HCEC 1CT (cell line): ENCODE results near the gene ADGRB3.
"Not testable (repeated sequence)": the region's sequence is repeated elsewhere in the genome, so short reads cannot be mapped to it uniquely, and the experiment has no call there.

ENCODE experiments used
- DNase-seq: peaks from one replicate; pipeline ENCODE4 v3.0.0-alpha.2; 2017

Gene ADGRB3

DNA sequence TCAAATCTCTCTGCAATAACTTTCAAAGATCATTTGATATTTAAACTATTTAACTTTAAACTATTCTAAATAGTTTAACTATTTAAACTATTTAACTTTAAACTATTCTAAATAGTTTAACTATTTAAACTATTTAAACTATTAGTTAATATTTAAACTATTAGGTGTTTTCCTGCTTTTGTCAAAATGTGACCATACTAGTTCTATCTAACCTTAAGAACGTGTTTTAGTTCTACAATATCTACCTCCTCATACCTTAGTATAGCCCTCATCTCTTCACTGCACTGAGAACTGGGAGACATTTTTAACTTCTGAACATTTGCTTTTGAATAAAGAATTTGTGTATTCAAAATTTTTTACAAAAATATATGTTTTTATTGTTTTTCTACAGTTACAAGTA, 429.1 kb downstream of the ADGRB3 start:
- DNase-seq = no peak

- no peak for DNase-seq
Measured at GRCh38 chr6:69069881-69070280, 434.8 kb downstream of the ADGRB3 start.

DNA sequence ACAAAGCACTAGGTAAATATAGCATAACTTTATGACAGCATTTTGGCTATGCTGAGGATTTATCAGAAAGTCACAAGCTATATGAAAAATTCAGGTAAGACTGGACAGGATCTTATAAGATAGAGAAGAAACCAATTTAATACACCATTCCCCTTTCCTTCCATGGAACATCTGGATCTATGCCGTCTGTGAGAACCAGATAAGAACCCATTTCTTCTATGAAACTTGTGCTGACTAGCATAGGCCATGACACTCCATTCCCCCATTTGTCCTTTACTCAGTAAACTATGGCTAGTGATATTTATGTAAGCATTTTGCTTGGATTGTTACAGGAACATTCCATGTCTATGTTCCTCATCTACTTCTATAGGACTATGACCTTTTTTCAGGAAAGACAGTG, 437.7 kb downstream of the ADGRB3 start:
- no peak for DNase-seq

DNA sequence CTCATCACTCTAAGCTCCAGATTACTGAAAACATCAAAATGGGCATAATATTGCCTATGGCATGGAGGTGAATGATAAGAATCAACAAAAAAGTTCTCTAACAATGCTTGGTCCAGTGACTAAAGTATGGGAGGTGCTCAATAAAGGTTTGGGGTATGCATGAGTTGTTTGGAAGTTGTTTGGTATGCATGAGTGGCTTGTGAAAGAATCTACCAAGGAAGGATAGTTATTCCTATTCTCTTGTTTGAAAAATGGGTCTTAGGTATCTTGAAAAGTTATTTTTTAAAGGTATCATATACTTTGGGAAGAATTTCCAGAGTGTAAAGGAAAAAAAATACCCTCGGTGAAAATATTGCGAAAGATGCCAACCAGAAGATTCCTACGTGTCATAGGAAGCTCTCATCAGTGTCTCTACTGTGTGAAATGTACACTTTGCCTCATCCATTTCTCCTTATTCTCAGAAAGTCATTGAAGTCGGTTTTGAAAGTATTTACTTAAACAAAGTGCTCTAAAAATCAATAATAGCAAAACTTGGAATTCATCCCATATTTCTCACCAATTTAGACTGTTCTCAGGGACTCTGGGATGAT, 449.8 kb downstream of the ADGRB3 start:
- no peak for DNase-seq

DNA sequence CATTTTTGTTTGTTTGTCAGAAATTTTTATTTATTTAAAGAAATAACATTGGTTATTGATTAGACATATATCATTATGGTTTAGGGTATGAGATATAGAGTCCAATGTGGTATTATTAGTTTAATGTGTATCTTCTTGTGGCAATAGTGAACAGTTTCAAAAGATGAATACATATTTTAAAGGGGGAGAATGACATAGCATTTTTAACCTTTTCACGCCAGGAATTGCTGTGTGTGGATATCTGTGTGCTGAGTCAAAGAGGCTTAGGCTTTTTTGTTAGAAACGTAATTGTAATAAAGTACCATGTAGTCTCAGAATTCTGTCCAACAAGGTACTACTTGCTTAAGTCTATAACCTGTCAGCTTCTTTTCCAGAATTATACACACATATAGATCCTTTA, 451.6 kb downstream of the ADGRB3 start:
- DNase-seq = no peak

DNA sequence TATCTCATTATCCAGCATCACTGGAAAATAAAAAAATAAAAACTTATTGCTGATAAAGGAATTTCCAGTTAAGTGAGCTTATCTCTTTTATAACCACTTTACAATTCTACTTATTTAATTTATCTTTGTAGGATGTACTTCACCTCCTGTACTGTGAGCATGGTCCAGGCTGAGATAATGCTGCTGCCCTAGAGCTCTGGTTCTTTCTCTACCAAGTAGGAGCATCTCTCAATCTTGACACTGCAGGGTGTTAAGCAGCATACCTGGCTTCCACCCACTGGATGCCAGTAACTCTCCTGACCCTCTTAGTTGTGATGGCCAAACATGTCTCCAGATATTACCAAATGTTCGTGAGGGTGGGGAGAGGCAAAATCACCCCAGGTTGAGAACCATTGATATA, 454.5 kb downstream of the ADGRB3 start:
- no peak for DNase-seq

DNA sequence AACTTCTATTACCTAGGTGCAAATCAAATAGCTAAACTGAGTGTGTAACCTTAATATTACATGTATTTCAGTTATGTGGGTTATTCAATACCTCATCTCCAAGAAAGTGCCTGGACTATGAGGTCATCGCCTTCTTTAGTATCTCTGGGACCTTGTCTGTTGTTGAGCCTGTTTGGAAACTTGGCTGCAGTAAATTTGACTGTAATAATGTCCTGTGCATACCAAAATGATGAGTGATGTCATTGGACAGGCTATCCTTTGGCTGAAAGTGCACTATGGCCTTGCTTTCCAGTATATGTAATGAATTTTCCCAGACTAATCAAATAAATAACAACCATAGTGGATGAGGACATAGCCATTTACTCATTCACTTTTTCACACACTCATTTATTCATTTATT, 455.1 kb downstream of the ADGRB3 start:
- DNase-seq = no peak

- no peak for DNase-seq
Measured at GRCh38 chr6:69096681-69097080, 461.6 kb downstream of the ADGRB3 start.

DNA sequence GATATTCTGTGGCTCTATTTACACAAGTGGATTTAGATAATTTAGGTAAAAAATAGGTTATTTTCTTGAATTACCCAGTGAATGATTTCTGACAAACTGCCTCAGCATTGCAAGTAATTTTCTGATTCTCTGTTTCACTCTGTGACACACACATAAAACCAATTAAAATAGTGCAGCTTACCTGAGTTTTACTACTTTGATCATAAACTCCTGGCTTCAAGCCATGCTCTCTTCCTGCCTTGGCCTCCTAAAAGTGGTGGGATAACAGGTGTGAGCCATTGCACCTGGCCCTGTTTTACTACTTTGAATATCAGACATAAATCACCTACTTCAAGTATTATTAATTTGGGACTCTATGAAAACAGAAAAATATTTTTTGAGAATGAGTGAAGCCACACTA, 462.9 kb downstream of the ADGRB3 start:
- DNase-seq = no peak

DNA sequence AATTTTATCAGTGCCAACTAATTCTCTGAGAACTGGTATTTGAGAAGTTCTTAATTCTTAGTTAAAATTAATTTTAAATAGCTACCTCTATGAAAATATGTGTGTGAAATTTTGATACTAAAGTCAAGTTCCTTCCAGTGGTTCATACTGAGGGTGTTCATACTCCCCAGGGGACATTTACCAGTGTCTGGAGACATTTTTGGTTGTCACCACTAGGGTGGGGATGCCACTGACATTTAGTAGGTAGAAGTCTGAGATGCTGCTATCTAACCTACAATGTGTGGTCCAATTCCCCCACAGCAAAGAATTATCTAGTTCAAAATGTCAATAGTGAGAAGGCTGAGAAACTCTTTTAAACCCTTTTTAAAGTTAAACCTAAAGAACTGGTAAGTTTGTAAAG, 463.8 kb downstream of the ADGRB3 start:
- no peak for DNase-seq

DNA sequence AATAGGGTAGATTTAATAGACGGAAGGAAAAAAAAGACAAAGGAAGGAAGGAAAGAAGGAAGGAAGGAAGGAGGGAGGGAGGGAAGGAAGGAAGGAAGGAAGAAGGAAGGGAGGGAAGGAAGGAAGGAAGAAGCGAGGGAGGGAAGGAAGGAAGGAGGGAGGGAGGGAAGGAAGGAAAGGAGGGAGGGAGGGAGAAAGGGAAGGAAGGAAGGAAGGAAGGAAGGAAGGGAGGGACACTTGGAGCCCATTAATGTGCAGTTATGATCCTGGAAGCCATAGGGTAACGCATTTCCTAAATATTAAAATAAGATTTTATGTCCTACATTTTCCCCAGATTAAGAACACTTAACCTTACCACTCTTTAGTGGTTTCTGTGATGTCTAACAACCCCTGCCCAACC, 465.7 kb downstream of the ADGRB3 start:
- no peak for DNase-seq

DNA sequence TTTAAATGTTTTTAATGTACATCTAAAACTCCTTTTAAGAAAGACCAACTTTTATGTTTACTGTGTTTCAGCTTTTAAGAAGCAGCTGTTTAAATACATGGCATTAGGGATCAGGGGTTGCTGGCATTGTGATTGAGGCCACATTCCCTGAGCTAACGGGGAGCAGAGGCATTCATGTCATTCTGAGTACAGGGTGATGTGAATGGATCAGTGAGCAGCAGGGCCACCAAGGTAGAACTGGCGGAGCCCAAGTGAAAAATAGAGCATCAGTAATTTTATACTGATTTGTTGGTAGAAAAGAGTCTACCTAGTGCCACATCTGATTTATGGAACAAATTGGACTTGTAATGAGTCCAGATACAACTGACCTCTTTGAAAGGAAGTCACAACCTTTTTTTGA, 467.3 kb downstream of the ADGRB3 start:
- no peak for DNase-seq

DNA sequence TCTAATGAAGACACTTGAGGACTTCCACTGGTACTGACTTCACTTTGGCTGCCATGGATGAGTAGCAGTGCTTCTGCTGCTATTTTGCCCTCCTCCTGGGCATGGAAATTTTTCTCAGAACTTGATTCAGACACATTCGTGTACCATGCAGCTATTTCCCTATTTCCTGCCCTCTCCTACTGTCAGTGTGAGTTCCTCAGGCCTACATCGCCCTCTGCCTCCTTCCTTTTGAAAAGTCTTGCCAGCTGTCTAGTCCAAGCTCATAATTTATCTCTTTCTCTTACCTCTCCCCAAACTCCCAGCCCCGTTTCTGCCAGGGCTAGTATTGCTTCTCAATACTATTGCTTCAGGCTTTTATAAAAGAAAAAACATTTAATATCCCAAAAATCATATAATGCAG, 470.2 kb downstream of the ADGRB3 start:
- no peak for DNase-seq

GRCh38 chr6:69106511-69106910, 471.4 kb downstream of the ADGRB3 start:
- DNase-seq = no peak

DNA sequence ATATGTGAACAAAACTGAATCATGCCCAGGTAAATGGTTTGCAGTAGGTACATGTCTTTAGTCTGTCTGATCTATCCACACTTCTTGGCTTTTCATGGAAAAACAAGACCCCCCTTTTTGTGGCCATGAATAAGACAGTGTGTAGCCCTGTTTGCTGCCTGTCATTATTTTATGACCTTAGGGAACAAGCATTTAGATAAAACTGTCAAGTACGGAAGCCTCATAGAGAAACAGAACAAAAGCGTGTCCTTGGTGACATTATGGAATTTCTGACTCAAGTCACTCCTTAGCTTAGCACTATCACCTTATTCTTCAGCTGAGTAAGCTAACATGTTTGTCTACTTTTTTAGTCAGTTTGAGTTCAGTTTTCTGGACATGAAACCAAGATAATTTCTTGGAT, 476.2 kb downstream of the ADGRB3 start:
- no peak for DNase-seq

DNA sequence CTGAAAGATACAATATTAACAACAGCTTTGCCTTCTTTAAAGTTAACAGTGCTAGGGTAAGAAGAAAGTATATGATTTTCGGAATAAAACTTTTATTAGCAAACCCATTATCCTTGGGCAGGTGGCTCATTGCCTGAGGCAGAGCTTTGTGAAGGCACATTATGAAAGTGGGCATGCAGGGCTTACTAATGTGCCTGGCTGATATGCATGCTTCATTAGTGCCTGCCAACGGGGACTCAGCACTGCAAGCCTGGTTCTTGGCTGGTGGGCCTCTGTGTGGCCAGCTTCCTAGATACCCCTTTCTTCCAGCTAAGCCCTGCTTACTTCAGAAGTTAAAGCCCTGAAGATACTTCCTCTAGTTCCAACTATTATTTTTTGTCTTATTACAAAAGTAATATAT, 481.6 kb downstream of the ADGRB3 start:
- DNase-seq = no peak

GRCh38 chr6:69121461-69122406, 486.7 kb downstream of the ADGRB3 start:
- DNase-seq = not testable (repeated sequence)

GRCh38 chr6:69122407-69122773, 487.3 kb downstream of the ADGRB3 start:
- no peak for DNase-seq

DNA sequence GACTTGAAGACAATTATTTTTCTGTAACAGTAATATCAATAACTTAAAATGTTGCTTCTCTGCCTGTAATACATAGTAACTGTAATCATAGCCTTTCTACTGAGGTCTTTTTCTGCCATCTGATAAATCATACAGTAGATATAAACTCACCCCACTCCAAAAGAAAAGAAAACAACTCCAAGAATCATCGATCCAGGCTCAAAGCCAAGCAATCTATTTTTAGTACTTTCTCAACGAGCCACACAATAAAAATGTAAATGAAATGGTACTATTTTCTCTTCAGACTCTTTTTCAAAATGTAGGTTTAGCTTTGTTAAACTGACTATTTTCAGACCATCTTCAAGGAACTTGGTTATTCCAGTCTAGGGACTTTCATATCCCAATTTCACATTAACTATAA, 493.3 kb downstream of the ADGRB3 start:
- DNase-seq = no peak

DNA sequence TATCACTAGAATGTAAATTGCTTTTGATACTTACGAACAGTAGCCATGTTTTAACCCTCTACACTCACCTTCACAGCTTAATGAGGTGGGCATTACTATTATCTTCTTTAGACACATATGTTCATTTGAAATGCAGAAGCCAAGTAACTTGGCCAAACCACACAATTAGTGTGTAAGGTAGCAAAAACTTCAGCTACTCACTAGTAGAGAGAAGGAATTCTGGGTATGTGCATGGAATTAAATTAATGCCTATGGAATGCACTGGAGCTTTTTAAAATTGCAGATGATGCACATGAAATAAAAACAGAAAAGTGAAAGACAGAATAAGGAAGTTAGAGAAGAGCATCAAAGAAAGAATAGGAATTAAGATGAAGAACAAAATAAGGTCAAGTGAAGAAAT, 494.0 kb downstream of the ADGRB3 start:
- DNase-seq = no peak

DNA sequence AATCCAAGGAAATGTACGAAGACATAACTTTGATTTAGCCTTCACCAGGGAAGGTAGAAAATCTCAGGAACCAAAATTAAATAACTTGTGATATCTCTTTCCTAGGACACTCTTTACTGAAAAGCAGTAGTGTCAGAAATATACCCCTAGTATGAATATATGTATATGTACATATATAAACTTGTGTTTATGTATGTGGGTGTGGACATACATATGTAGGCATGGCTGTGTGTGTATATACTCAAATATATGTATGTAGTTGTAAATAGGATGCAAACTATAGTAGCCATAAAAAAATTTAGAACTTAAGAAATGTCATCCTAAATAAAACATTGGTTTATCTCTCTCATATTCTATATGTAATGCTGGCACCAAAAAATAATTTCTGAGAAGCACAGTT, 500.8 kb downstream of the ADGRB3 start:
- no peak for DNase-seq

- DNase-seq = no peak
Measured at GRCh38 chr6:69138148-69138547, 503.1 kb downstream of the ADGRB3 start.

- no peak for DNase-seq
Measured at GRCh38 chr6:69138893-69139494, 503.9 kb downstream of the ADGRB3 start.

DNA sequence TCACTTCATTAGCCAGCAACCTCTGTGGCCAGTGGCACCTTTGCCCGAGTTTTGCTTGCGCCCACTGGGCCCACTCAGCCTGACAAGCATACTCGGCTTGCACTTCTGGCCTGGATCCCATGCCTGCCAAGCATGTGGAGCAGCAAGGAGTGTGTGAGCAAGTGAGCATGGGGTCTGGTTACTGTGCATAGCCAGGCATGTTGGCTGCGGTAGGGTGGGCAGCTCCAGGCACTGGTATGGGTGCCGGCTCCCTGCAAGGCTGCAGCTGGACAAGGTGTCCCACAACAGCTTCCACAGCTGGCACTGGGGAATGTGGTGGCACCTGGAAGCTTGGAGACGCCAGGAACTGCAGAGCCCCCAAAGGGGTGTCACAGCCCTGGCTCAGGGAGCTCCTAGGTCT, 510.0 kb downstream of the ADGRB3 start:
- DNase-seq = no peak
